HFFc6 (cell line): ENCODE data around the gene TIAM1. TPM values are rescaled to one million over a fixed set of nuclear protein-coding genes. Genes with fewer than 3 reads are reported as not detected.

Experiments
- DNase-seq: peaks from one replicate; pipeline ENCODE4 v3.0.0-alpha.2; 2018
- H3K27ac Mint-ChIP-seq: 2 replicates; pipeline ENCODE4 v1.8.0; 2020; ENCODE audit warnings: mild to moderate bottlenecking, mixed read lengths
- H3K27me3 Mint-ChIP-seq: 2 replicates; pipeline ENCODE4 v1.8.0; 2021; ENCODE audit warnings: mild to moderate bottlenecking, moderate library complexity, mixed read lengths; ENCODE audit not compliant: insufficient read depth
- H3K36me3 Mint-ChIP-seq: 2 replicates; pipeline ENCODE4 v1.8.0; 2021; ENCODE audit warnings: low read depth, mixed read lengths
- H3K4me1 Mint-ChIP-seq: 2 replicates; pipeline ENCODE4 v1.8.0; 2020; ENCODE audit warnings: low read depth, mixed read lengths
- H3K4me3 Mint-ChIP-seq: 2 replicates; pipeline ENCODE4 v1.8.0; 2020; ENCODE audit warnings: mild to moderate bottlenecking, moderate library complexity, mixed read lengths
- H3K9me3 Mint-ChIP-seq: 2 replicates; pipeline ENCODE4 v1.8.0; 2020; ENCODE audit warnings: mild to moderate bottlenecking, mixed read lengths
- total RNA-seq, 6 experiments: library from RNA; stranded (reverse); fragmentation: NEBNext Ultra II Directional; extraction: Animal tissue kit (Norgen Biotek cat#: 25700); gene quantifications; 2 replicates in 1 of 6; 3 replicates in 5 of 6; pipeline ENCODE4 v1.2.3, GENCODE V29; 2021
- TF ChIP-seq, protein P1 (sequence below): fragments of 200-600 bp; sonication (generic); IDR thresholded peaks from 2 replicates; pipeline ENCODE4 v1.5.0; 2021; ENCODE audit warnings: antibody characterized with exemption, mild to moderate bottlenecking

TIAM1 gene
- total RNA-seq, 6 experiments from 2014 or later: 0.02 to 0.43 (median 0.27) TPM; not detected in 1

- H3K27ac Mint-ChIP-seq: no peak overlapping the region
- peaks cover 5% of the 10 kb centered on the region; the same call in 1 of the 2 replicates for H3K36me3 Mint-ChIP-seq
- no peaks in the 10 kb centered on the region for H3K27me3 Mint-ChIP-seq
- H3K4me3 Mint-ChIP-seq: no peak overlapping the region
- H3K4me1 Mint-ChIP-seq: peaks cover 18% of the 10 kb centered on the region
- peaks cover 19% of the 10 kb centered on the region; the same call in 1 of the 2 replicates for H3K9me3 Mint-ChIP-seq
- DNase-seq: no peak
- TF ChIP-seq, protein P1, sequence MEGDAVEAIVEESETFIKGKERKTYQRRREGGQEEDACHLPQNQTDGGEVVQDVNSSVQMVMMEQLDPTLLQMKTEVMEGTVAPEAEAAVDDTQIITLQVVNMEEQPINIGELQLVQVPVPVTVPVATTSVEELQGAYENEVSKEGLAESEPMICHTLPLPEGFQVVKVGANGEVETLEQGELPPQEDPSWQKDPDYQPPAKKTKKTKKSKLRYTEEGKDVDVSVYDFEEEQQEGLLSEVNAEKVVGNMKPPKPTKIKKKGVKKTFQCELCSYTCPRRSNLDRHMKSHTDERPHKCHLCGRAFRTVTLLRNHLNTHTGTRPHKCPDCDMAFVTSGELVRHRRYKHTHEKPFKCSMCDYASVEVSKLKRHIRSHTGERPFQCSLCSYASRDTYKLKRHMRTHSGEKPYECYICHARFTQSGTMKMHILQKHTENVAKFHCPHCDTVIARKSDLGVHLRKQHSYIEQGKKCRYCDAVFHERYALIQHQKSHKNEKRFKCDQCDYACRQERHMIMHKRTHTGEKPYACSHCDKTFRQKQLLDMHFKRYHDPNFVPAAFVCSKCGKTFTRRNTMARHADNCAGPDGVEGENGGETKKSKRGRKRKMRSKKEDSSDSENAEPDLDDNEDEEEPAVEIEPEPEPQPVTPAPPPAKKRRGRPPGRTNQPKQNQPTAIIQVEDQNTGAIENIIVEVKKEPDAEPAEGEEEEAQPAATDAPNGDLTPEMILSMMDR: no peak
These were observed 48.4 kb downstream of the TIAM1 start for GRCh38 chr21:31295676-31296075.

- Mint-ChIP-seq H3K4me1 (peaks cover 18% of the 10 kb centered on the region), H3K4me3 (no peak overlapping the region)
These were observed 49.4 kb downstream of the TIAM1 start for GRCh38 chr21:31294691-31295090.

GRCh38 chr21:31293986-31294385 lies 50.1 kb downstream of the TIAM1 start:
- H3K4me3 Mint-ChIP-seq: peak overlapping the region; percentile 49; the same call in 1 of the 2 replicates
- peak overlapping the region; percentile 84 for H3K27ac Mint-ChIP-seq
- H3K4me1 Mint-ChIP-seq: peaks cover 18% of the 10 kb centered on the region
- peaks cover 19% of the 10 kb centered on the region; the same call in 1 of the 2 replicates for H3K9me3 Mint-ChIP-seq
- TF ChIP-seq, protein P1: no peak
- peaks cover 5% of the 10 kb centered on the region; the same call in 1 of the 2 replicates for H3K36me3 Mint-ChIP-seq
- DNase-seq: peak; percentile 19
- no peaks in the 10 kb centered on the region for H3K27me3 Mint-ChIP-seq

More at GRCh38 chr21:31294691-31295090, 49.4 kb downstream of the TIAM1 start:
- no peaks in the 10 kb centered on the region for H3K27me3 Mint-ChIP-seq
- H3K27ac Mint-ChIP-seq: peak overlapping the region; percentile 84; the same call in 1 of the 2 replicates
- peaks cover 5% of the 10 kb centered on the region; the same call in 1 of the 2 replicates for H3K36me3 Mint-ChIP-seq
- no peak for DNase-seq
- peaks cover 19% of the 10 kb centered on the region; the same call in 1 of the 2 replicates for H3K9me3 Mint-ChIP-seq
- TF ChIP-seq, protein P1: no peak

GRCh38 chr21:31290765-31291164 lies 53.3 kb downstream of the TIAM1 start:
- peaks cover 18% of the 10 kb centered on the region for H3K4me1 Mint-ChIP-seq
- no peak overlapping the region for H3K27ac Mint-ChIP-seq

GRCh38 chr21:31289702-31290101 lies 54.4 kb downstream of the TIAM1 start:
- Mint-ChIP-seq H3K9me3 (peaks cover 12% of the 10 kb centered on the region; the same call in 1 of the 2 replicates), H3K27me3 (no peaks in the 10 kb centered on the region), H3K27ac (no peak overlapping the region), H3K4me3 (no peak overlapping the region), H3K36me3 (peaks cover 5% of the 10 kb centered on the region; the same call in 1 of the 2 replicates), H3K4me1 (peaks cover 21% of the 10 kb centered on the region)
- no peak for DNase-seq
- TF ChIP-seq, protein P1: no peak

More at GRCh38 chr21:31290765-31291164, 53.3 kb downstream of the TIAM1 start:
- Mint-ChIP-seq H3K36me3 (peaks cover 5% of the 10 kb centered on the region; the same call in 1 of the 2 replicates), H3K9me3 (peaks cover 16% of the 10 kb centered on the region; the same call in 1 of the 2 replicates), H3K27me3 (no peaks in the 10 kb centered on the region), H3K4me3 (no peak overlapping the region)
- DNase-seq: no peak
- TF ChIP-seq, protein P1: no peak
